Activated T-helper 2 cell treated with anti-CD3 and anti-CD28 coated beads, Interferon-gamma antibody, Interleukin-2, Interleukin-4, amounts not matched to agents 10 μg/mL and 5 μg/mL and 100 μg/mL, durations not matched to agents 14 hours and 24 hours and 36 hours (primary cell): Measurements from ENCODE around the gene HCRTR1. TPM values are rescaled to one million over a fixed set of nuclear protein-coding genes. Genes with fewer than 3 reads are reported as not detected.

Experiments used
- total RNA-seq: library from RNA; stranded (reverse); gene quantifications from 2 replicates; pipeline ENCODE4 v1.2.3, GENCODE V29; 2022

The HCRTR1 gene
- total RNA-seq, 1 donor from 2014 or later, result not detected

Other genes with a start within 250 kb of the HCRTR1 start
- not detected in 2 replicates for gene FABP3, start 244.6 kb upstream of the HCRTR1 start, total RNA-seq
- 0.21 and 0.27 TPM in 2 replicates for gene SERINC2, start 204.5 kb upstream of the HCRTR1 start, total RNA-seq
- gene TINAGL1, start 41.2 kb upstream of the HCRTR1 start, total RNA-seq, result not detected in 2 replicates
- 56.5 and 61.5 TPM in 2 replicates for gene PEF1, start 27.2 kb downstream of the HCRTR1 start, total RNA-seq
- not detected in 2 replicates for gene COL16A1, start 86.3 kb downstream of the HCRTR1 start, total RNA-seq
- 5.4 and 6.0 TPM in 2 replicates for gene ADGRB2, start 146.7 kb downstream of the HCRTR1 start, total RNA-seq
- 0.07 TPM in 1 of 2 replicates, not detected in the other for gene SPOCD1, start 198.3 kb downstream of the HCRTR1 start, total RNA-seq